ENCODE data around the gene PKNOX2. TPM values are rescaled to one million over a fixed set of nuclear protein-coding genes. Genes with fewer than 3 reads are reported as not detected.

PKNOX2 gene
- total and polyA plus RNA-seq, 10 donors, result 0.80 to 8.9 (median 3.5) TPM

- Histone ChIP-seq H3K27ac (no peak overlapping the region), H3K4me3 (no peak overlapping the region), H3K4me1 (peaks cover 0 to 2% (median 0%) of the 10 kb centered on the region in 6 donors), H3K27me3 (replicated peaks in 1 of 7) (peaks cover 0 to 17% (median 0%) of the 10 kb centered on the region in 7 donors), H3K9me3 (no peaks in the 10 kb centered on the region), H3K36me3 (no peaks in the 10 kb centered on the region)
- TF ChIP-seq POLR2A (IDR thresholded peaks at IDR 0.05) (no peak), POLR2AphosphoS5 (IDR thresholded peaks at IDR 0.05) (no peak), CTCF (IDR thresholded peaks at IDR 0.05 in 8 of 11, conservative IDR thresholded peaks at IDR 0.05 in 3 of 11) (no peak)
- WGBS, 5 donors, result 77 to 81% (median 79%) methylated on average over 22 of the region's 22 CpGs
- intact Hi-C loops (cut with DNase I; ENCODE audit: low total_unique reads), result no loop called here
- DNase-seq, result no peak
Measured at GRCh38 chr11:125129316-125129993, 35.1 kb upstream of the PKNOX2 start.

- no peak for DNase-seq
- 49 to 63% (median 58%) methylated on average over 1 of the region's 1 CpG for WGBS, 5 donors
- Histone ChIP-seq H3K36me3 (no peaks in the 10 kb centered on the region), H3K27me3 (replicated peaks in 1 of 7) (peaks cover 0 to 24% (median 0%) of the 10 kb centered on the region in 7 donors), H3K4me1 (no peaks in the 10 kb centered on the region), H3K9me3 (no peaks in the 10 kb centered on the region), H3K27ac (no peak overlapping the region), H3K4me3 (no peak overlapping the region)
- TF ChIP-seq POLR2A (IDR thresholded peaks at IDR 0.05) (no peak), CTCF (IDR thresholded peaks at IDR 0.05 in 8 of 11, conservative IDR thresholded peaks at IDR 0.05 in 3 of 11) (no peak), POLR2AphosphoS5 (IDR thresholded peaks at IDR 0.05) (no peak)
- intact Hi-C loops (cut with DNase I; ENCODE audit: low total_unique reads), result no loop called here
Measured at GRCh38 chr11:125132071-125132470, 32.5 kb upstream of the PKNOX2 start.

- Histone ChIP-seq H3K4me1 (no peaks in the 10 kb centered on the region), H3K9me3 (no peaks in the 10 kb centered on the region), H3K27me3 (replicated peaks in 1 of 7) (peaks cover 0 to 24% (median 3%) of the 10 kb centered on the region in 7 donors), H3K27ac (no peak overlapping the region), H3K36me3 (no peaks in the 10 kb centered on the region), H3K4me3 (no peak overlapping the region)
- no peak for TF ChIP-seq POLR2AphosphoS5 (IDR thresholded peaks at IDR 0.05)
- no peak for TF ChIP-seq POLR2A (IDR thresholded peaks at IDR 0.05)
- TF ChIP-seq CTCF (IDR thresholded peaks at IDR 0.05 in 8 of 11, conservative IDR thresholded peaks at IDR 0.05 in 3 of 11), result no peak
- intact Hi-C loops (cut with DNase I; ENCODE audit: low total_unique reads), result no loop called here
- no peak for DNase-seq
- WGBS, 5 donors, result 85 to 92% (median 90%) methylated on average over 7 of the region's 7 CpGs
Measured at GRCh38 chr11:125132596-125132995, 32.0 kb upstream of the PKNOX2 start.

- peaks cover 0 to 28% (median 3%) of the 10 kb centered on the region in 7 donors for H3K27me3 ChIP-seq (replicated peaks in 1 of 7)
- no peaks in the 10 kb centered on the region for H3K9me3 ChIP-seq
- intact Hi-C loops (cut with DNase I; ENCODE audit: low total_unique reads), result no loop called here
- no peak overlapping the region for H3K27ac ChIP-seq
- H3K4me1 ChIP-seq, result peaks cover 0 to 8% (median 0%) of the 10 kb centered on the region in 6 donors
- TF ChIP-seq CTCF (IDR thresholded peaks at IDR 0.05 in 8 of 11, conservative IDR thresholded peaks at IDR 0.05 in 3 of 11) (no peak), POLR2A (IDR thresholded peaks at IDR 0.05) (no peak), POLR2AphosphoS5 (IDR thresholded peaks at IDR 0.05) (no peak)
- no peak overlapping the region for H3K4me3 ChIP-seq
- no peaks in the 10 kb centered on the region for H3K36me3 ChIP-seq
- no peak for DNase-seq
Measured at GRCh38 chr11:125136001-125136400, 28.6 kb upstream of the PKNOX2 start.
